HG03460 (cell line): ENCODE measurements around the gene GALNT15.

Experiments
- ATAC-seq: cut with Tn5 transposase; IDR thresholded peaks from one replicate; pipeline ENCODE4 v1.9.1; 2021; ENCODE audit not compliant: unreplicated experiment

Gene GALNT15

DNA sequence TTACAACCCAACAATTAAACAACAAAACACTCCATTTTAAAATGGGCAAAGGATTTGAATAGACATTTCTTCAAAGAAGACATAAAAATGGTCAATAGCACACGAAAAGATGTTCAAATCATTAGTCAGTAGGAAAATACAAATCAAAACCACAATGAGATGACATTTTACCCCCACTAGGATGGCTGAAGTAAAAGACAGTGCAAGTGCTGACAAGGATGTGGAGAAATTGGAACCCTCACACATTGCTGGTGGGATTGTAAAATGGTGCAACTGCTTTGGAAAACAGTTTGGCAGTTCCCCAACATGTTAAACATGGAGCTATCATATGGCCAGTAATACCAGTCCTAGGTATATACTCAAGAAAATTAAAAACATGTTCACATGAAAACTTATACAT lies 11.6 kb downstream of the GALNT15 start:
- ATAC-seq, result no peak

DNA sequence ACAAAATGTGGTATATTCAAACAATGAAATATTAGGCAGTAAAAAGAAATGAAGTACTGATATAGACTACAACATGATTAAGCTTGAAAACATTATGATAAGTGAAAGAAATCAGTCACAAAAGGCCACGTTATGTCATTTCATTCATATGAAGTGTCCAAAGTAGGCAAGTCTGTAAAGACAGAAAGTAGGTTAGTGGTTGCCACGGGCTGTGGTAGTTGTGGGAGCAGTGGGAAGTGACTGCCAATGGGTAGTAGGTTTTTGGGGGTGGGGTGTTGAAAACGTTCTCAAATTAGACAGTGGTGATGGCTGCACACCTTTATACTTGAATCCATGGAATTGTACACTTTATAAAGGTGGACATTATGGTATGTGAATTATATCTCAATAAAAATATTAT lies 12.1 kb downstream of the GALNT15 start:
- ATAC-seq, result no peak

DNA sequence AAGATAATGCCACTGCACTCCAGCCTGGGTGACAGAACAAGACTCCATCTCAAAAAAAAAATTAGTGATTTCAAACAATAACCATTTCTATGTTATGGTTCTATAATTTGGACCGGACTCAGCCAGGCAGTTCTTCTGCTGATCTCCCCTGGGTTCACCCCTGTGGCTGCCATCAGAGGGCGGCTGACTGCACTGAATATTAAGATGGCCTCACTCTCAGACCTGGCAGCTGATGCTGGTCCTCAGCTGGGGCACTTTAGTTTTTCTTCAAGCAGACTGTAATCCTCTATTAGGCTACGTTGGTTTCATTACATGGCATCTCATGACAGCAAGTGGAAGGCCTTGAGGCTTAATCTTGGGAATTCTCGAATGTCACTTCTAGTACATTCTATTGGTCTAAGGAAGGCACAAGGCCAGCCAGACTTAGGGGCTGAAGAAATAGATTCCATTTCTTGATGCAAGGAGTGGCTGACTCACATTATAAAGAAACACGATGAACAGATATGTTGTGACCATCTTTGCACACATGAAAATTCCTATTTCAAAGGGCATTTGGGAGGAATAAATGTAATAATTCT lies 12.8 kb downstream of the GALNT15 start:
- no peak for ATAC-seq

DNA sequence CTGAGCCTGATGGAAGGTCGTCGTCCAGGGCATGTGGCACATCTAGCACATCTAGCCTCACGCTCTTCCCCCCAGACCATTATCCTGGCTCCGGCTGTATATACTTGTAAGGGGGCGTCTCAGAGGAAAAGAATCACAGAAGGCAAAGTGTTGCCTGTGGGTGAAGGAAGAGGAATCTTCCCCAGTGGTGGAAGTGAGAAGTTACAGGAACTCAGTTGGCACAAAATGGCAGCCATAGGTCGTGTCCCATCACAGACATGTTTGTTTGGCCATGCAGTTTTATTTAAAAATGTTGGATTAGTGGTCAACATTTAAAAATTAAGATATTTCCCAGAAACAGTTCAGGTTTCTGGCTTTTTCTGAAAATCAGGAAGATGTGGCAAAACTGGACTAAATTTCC lies 13.6 kb downstream of the GALNT15 start:
- no peak for ATAC-seq

DNA sequence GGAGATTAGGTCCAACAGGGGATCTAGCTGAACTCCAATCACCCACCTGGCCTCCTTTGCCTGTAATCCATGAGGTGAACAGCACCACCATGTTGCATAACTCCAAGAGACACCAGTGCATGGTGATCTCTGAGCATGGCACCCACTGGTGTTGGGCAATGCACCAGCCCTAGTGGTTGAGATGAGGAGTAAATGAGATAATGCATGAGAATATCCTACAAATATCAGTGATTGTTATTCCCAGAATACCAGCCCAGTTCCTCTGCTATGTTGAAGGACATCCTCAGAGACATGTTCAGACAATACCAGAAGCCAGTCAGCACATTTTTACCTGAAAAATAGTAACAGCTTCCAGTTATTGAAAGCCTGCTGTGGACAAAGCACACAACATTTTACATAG lies 14.7 kb downstream of the GALNT15 start:
- no peak for ATAC-seq

DNA sequence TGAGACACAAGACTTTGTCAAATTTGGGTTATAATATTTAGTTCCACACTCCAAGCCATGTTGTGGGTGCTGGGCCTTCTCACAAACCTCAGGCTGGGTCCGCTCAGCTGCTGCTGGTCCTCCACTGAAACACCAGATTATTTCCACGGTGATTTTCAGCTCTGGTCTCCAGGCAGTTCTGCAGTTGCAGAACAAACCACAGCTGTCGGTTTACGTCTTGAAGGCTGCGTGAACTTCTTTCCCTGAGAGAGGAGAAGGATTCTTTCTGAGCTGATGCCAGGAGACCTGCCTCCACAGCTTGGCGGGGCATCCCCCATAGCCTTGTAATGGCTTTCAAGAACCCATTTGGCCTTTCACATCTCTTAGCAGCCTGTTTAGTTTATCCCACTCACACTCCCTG lies 16.2 kb downstream of the GALNT15 start:
- ATAC-seq, result no peak

DNA sequence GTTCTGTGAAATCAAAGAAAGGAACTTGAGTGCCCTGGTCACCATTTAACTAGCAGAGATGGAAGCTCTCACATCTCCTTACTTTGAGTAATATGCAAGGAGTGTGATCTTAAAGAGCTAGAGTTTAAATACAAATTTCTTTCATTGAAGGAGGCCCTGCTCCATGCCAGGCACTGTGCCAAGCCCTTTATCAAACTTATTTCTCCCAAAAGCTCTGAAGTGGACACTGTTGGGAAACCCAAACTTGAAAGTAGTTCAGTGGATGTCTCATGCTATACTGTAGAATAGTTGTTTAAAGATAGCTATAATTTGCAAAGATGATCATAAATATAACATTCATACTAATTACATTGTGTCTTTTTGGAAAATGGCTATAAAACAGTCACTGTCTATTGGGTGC lies 17.1 kb downstream of the GALNT15 start:
- ATAC-seq, result no peak

DNA sequence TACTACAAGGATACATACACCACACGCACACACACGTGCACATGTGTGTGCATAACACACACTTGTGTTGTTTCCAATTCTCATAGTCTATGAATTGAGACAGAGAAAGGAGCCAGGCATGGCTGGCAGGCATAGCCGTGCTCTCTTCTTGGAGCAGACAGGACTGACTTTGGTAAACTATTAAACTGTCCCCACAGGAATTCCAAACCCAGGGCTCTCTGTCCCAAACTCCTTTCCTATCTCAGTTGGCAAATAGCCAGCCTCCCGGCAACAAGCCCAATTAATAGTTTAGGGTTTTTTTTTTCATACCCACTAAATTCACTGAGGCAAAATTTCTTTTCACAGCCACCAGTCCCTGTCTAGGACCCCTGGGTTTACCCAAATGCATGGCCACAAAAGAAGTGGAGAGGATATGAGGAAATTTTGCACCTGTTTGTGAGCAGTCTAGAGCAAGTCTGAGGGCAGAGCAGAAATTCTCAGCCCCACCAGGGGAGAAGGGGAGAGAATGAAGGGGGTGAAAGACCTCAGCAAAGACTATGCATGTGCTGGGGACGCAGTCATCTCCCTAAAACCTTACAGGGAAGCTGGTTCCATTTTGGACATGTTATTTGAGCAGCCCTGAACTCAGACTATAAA lies 17.8 kb downstream of the GALNT15 start:
- no peak for ATAC-seq

DNA sequence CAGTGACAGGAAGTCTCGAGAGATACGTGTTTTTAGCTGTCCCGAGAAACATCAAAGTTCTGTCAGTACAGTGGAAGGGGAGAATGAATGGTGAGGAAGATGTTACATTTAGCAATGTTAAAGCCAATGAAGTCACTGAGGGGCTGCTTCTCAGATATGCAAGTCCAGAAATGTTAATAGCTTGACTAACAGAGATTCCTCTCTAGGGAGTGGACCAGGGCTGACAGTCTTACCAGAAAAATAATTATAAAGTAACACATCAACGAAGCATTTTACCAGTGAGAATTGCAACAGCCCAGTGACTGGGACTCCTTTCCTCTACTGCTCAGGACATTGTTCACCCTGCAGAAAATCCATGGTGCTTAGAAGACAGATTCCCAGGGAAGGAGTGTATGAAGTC lies 23.9 kb downstream of the GALNT15 start:
- no peak for ATAC-seq

DNA sequence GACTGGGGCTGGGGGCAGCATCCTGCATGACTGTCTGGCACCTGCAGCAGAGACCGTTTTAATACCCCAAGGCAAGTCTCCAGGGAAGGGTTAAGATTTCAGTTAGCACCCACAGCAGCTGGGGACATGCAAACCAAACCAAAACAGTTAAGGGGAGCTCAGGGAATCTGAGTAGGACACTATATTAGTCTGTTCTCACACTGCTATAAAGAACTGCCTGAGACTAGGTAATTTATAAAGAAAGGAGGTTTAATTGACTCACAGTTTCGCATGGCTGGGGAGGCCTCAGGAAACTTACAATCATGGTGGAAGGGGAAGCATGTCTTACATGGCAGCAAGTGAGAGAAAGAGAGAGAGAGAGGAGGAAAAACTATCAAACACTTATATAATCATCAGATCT lies 25.3 kb downstream of the GALNT15 start:
- ATAC-seq, result no peak

DNA sequence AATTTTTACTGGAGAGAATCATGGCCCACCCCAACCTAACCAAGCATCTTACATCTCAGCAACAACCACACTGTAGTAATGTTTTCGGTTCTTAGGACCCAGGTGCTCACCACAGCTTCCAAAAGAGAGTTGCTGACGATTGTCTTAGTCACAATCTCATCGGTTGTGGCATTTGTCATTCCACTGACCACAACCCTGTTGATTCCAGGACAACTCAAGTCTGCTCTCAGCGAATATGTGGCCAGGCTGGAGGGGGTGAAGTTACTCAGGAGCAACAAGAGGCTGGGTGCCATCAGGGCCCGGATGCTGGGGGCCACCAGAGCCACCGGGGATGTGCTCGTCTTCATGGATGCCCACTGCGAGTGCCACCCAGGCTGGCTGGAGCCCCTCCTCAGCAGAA lies 25.9 kb downstream of the GALNT15 start:
- no peak for ATAC-seq

DNA sequence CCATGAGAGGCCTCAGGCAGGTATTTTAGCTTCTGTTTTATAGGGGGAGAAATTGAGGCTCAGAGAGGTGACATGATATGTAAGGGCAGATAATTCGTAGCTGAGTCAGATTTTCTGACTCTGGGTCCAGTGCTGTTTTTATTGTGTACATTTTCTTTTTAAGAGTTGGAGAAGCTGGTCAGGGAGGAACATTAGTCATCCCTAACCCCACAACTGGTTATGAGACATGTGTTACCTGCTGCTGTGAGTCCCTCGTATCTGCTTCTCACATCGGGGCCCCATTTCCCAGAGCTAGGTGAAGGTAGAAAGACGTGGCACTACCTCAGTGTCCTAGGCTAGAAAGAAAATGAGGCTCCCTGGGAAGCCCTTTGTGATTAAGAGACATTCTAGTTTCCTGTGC lies 28.6 kb downstream of the GALNT15 start:
- no peak for ATAC-seq

DNA sequence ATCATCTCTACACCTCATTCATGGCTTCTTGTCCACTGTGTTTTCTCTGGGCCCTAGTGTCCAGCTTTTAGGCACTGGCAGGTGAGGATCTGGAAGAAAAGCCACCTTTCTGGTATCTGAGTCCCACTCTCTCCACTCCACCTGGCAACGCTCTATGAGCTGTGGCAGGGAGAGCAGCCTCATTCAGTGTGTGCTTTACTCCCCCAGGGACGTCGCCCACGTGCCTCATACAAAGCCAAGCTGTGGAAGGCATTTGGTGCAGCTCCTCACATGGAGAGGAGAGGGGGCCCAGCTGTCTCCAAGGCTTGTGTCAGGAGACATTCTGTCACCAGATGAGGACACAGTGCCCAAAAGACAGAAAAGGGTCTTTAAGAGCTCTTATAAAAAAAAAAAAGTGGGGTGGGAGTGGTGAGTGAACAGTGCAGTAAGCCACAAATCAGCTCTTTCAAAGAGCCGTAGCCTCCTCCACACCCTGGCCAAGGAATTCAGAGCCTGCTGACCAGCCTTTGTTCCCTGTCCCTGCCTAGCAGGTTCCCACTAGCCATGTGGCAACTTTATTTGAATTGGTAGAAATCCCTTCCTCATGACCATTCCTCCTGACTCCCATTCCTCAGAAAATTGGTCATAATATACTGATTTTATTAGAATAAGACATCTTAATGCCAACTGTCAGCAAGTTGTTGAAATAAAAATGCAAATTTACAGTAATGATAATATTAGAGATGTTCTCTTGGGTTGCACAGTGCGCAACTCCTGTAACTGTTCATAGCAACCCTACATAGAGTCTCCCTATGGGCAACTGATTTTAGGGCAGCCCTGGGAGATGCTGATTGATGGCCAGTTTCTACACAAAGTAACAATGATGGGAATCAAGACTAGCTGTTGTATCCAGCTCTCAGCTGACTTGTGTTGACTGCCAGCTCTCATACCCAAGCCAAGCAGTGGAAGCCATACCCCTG lies 29.5 kb downstream of the GALNT15 start:
- no peak for ATAC-seq

DNA sequence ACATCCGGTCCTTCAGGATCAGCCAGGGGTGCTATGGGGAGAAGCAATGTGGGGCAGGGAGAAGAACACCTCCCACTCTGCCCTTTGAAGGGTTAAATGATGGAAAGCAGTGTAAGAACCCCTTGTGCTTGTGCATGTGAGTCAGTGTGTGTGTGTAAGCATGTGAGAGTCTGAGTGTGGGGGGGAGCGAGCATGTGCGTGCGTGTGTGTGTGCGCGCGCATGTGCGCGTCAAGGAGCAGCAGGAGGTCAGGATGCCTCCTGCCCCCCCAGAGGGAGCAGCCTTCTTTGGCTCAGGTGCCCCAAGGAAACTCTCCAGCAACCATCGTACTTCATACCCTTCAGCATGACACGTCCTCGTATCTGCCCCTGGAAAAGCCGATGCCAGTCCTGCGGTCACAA lies 30.3 kb downstream of the GALNT15 start:
- ATAC-seq, result no peak

DNA sequence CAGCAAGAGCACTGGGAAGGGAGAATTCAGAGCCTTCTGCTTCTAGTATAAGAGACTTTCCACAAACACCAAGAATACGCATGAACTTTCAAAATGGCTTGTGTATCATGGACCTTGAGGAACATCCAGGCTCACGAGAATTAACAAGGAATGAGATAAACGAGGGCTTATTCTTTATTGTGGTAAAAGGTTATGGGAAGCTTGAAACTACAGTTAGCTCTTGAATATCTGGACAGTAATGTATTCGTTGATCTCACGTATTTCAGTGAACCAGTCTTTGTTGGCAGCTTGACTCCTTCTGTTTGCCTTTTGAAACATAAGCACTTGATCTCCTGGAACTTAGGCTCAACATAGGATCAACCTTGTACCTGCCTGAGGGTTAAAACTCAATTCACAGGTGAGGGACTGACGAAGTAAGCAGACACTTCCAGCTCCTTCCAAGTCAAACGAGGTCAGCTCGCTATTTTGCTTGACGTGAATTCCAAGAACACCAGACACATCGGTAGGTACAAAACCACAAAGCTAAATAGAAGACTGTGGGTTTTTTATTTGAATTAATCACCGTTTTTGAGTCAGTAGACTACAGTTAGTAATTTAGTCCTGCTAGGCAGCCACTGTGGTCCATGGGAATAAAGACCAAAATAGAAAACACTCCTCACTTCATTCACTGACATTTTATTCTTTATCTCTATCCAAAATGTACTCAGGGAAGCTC lies 30.8 kb downstream of the GALNT15 start:
- no peak for ATAC-seq

DNA sequence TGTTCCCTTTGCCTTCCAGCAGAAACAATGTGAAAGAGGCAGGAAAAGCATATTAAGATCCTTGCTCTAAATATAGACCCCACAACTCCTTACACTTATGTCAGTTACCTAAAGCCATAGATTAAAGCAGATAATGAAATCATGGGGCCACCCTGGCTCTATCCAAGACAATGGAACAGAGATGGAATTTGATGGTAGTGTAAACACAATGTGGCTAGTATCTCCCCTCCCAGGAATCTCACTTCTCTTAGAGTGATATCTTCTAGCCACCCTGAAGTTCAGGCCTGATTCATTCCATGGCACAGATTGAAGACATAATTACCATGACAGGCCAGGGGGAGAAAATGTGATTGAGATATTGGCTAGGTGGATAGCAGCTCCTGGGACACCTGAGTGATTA lies 32.6 kb downstream of the GALNT15 start:
- no peak for ATAC-seq

DNA sequence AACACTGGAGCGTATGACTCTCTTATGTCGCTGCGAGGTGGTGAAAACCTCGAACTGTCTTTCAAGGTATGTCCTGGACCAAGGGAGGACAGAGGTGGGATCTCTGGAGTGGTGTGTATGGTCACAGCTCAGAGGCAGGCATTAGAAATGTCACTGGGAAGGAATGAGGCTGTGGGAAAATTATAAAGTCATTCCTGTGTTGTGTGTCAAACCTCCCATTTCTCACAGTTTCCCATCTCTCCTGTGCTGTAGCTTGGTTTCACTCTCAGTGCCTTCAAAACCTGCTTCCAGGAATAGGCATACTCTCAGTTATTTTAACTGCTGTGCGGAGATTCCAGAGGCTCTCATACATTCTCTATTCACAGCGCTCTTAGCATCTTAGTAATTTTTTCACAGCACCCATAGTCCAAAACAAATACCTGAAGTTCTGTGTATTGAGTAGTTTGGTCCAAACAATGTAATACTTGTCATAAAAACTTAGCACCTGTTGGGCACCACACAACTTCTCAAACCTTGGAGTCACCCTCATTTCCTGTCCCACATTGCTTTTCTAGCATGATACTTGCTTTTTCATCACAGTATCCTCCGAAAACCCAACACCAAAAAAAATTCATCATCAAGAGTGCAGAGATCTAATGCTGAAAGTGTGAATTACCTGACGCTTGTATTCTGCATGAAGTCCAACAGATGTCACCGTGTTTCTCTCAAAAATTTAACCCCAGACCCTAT lies 36.9 kb downstream of the GALNT15 start:
- ATAC-seq, result no peak

DNA sequence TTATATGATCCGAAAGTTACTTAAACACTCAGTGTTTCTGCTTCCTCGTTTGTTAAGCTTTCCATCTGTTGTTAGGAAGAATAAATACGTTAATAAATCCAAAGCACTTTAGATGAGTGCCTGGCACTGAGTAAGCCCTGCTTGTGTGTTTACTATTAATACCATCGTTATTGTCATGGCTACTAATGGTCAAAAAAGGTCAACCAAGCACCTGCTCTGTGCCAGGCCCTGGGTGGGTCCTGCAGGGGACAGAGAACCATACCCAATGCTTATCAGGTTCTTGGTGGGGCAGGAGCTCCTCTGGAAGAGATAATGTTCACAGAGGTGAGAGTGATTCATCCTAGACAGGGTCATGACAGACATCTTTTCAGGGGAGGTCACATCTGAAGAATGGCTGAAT lies 39.9 kb downstream of the GALNT15 start:
- ATAC-seq, result no peak

DNA sequence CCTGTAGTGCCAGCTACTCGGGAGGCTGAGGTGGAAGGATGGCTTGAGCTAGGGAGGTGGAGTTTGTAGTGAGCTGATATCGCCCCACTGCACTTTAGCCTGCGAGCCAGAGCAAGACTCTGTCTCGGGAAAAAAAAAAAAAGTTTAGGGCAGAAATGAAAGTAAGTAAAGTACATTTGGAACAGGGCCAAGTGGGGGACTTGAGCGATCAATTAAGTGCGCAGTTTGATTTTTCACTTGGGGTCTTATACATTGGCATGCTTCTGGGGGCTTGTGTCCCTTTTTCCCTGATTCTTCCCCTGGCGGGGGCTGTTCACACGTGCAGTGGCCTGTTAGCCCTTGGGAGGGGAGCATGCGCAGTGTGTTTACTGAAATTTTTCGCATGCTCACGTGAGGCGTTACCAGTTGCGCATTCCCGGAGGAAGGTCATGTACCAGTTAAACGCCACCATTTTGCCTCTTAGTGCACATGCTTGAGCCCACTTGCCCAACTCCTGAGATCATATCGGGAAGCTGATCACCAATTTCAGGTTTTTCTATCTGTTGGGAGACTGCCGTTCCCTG lies 42.0 kb downstream of the GALNT15 start:
- ATAC-seq, result no peak

DNA sequence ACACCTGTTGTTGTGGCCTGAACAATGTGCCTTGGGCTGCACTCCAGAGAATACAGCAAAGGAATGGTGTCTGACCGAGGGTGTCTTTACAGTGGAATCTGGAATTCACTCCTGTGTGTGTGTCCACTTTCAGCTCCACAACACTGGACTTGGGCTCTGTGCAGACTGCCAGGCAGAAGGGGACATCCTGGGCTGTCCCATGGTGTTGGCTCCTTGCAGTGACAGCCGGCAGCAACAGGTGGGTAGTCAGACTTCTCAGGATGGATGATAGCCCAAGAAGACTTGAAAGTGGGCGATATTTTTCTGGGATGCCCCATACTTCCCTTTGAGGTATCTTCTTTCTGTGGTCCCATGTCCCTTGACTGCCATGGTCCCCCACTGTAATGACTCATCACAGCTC lies 45.3 kb downstream of the GALNT15 start:
- no peak for ATAC-seq

DNA sequence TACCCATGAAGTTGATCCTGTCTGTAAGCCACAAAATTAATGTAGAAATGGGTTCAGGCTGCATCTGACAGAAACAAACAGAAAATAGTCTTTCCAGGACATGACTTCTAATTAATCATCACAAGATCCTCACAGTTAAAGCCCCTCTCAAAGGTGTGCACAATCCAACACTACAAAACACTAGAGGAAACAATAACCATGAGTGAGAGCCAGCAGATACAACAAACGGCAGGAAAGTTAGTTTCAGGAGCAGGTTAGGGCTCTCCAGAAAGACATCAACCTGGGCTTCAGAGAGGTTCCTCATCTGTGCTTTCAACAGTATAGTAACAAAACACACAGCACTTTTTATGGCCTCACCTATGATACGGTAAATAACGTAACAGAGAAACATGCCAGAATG lies 47.5 kb downstream of the GALNT15 start:
- ATAC-seq, result no peak
